GM12891 (cell line): ENCODE data around the gene RAI2.

Experiments
- POLR2A ChIP-seq: IDR thresholded peaks from 2 replicates; pipeline ENCODE4 v1.6.1; 2011; ENCODE audit warnings: low read depth, low read length, control low read depth
- POLR2AphosphoS5 ChIP-seq: IDR thresholded peaks from 2 replicates; pipeline ENCODE4 v1.6.1; 2011; ENCODE audit warnings: low read depth, low read length, control low read depth
- TAF1 ChIP-seq: IDR thresholded peaks from 2 replicates; pipeline ENCODE4 v1.6.1; 2011; ENCODE audit warnings: low read depth, low read length, control low read depth

DNA sequence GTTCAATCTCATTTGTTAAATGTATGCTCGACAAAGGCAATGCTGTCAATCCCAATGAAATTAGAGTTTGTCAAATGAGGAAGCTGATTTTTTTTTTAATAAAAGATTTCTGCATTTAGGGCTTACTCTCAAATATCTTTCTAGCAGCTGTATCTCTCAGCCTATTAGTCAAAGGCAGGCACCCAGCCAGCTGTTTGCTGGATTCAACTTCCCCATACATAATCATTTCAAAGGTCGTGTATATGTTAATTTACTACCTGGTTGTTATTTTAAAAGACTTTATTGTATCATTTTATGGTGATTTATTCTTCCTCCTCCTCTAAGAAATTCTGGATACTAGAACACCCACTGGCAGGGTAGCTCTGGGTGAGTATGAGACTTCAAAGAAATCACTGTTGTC, 27.1 kb downstream of the RAI2 start:
- TF ChIP-seq POLR2A (no peak), POLR2AphosphoS5 (no peak), TAF1 (no peak)
